Measurements from ENCODE around the gene TCERG1L.

The TCERG1L gene

DNA sequence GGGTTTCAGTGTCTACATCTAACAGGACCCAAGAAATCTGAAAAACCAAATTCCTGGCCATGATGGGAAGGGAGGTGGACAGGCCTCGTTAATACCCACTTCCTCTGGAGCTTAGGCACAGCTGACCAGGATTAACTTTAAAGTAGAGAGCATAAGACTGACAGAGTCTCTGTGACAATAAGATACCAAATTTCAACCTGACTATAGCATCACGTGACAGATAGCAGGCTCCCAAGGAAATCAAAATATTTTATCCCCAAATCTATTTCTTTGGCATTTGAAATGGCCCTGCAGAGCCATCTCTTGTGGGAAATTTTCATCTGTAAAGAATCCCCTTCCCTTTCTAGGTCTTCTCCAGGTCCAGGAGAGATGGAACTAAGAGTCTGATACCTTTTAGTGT is 258.3 kb downstream of the TCERG1L start:
- no peak overlapping the region for H3K4me3 Mint-ChIP-seq

DNA sequence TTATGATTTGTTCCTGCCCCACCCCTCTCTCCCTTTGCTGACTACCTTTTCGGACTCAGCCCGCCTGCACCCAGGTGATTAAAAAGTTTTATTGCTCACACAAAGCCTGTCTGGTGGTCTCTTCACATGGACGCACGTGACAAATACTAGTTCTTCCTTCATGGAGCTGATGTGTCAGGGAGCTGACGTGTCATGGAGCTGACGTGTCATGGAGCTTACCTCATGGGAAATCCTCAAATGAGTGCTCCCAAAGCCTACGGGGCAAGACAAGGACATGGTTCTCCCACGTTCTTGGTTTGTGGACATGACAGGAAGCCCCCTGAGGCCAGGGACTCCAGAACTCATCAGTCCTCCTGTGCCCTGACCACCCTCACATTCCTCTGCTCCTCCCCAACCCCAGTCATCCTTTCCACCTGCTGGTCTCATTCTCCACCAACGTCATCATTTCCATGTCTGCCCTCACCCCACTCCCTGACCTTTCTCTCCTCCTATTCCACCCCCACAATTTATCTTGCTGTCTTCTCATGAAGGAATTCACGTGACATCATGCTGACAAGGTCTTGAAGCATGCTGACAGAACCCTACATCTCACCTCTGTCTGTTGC is 261.3 kb downstream of the TCERG1L start:
- no peaks in the 10 kb centered on the region for H3K36me3 Mint-ChIP-seq (ENCODE audit: low read depth)
- H3K4me1 Mint-ChIP-seq (ENCODE audit: low read depth): no peaks in the 10 kb centered on the region
- no peaks in the 10 kb centered on the region for H3K27me3 Mint-ChIP-seq
- H3K4me3 Mint-ChIP-seq: no peak overlapping the region
- no peaks in the 10 kb centered on the region for H3K9me3 Mint-ChIP-seq
- H3K27ac Mint-ChIP-seq: no peak overlapping the region
- no peak for DNase-seq

More for the DNA sequence above, 258.3 kb downstream of the TCERG1L start:
- Mint-ChIP-seq H3K4me1 (ENCODE audit: low read depth) (no peaks in the 10 kb centered on the region), H3K36me3 (ENCODE audit: low read depth) (no peaks in the 10 kb centered on the region), H3K27ac (no peak overlapping the region), H3K9me3 (peaks cover 3% of the 10 kb centered on the region), H3K27me3 (no peaks in the 10 kb centered on the region)
- DNase-seq: no peak

DNA sequence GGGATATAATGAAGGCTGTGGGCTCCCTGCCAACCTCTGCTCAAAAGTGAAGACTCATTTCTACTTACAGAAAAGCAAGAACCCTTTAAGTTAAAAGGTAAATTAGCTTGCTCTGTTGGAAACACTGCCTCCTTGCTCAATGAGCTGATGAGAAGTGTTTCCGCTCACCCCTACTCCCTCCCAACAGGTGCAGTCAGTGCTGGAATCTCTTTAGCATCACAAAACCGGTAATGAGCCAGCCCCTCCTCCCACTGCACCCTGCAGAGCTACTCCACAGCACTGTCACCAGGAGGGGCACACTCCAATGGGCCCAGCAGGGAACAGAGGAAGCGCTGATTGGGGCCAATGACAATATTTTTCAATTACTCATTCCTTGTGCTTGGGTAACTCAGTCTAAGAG is 262.5 kb downstream of the TCERG1L start:
- H3K4me3 Mint-ChIP-seq: no peak overlapping the region
- no peaks in the 10 kb centered on the region for H3K36me3 Mint-ChIP-seq (ENCODE audit: low read depth)
- H3K9me3 Mint-ChIP-seq: no peaks in the 10 kb centered on the region
- DNase-seq: no peak
- H3K27me3 Mint-ChIP-seq: no peaks in the 10 kb centered on the region
- no peak overlapping the region for H3K27ac Mint-ChIP-seq
- no peaks in the 10 kb centered on the region for H3K4me1 Mint-ChIP-seq (ENCODE audit: low read depth)

DNA sequence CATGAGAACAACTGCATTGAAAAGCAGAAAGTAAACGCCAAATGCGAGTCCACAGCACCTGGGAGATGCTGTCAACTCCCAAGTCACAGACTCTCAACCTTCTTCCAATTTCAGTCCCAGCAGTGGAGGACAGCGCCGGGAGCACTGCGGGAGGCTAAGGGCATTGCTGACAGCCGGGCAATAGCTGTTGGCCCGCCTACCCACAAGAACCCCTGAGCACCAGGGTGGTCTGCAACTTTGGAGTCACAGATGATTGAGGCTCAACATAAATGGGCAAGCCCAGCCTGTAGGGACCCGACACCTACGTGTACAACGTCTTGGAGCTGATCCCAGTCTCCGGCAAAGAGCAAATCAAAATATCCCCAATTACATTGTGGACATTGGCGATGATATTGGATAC is 262.9 kb downstream of the TCERG1L start:
- Mint-ChIP-seq H3K4me3 (no peak overlapping the region), H3K4me1 (ENCODE audit: low read depth) (no peaks in the 10 kb centered on the region), H3K27me3 (no peaks in the 10 kb centered on the region)

DNA sequence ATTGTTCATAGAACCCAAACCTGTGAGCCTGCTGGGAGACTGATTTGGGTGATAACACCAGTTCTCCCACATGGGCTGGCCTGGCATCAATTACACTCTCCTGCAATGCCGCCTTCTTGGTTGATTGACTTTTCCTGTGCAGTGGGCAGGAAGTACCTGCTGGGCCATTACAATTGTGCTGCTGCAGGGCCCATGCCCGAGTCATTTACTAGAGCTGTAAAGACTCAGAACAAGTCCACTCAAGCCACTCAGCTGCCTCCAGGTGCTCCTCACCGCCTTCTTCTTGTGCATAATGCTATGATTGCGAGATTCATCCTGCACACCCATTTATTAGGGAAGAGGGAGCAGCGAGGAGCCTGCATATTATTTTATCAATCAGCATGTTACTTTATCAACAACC is 264.0 kb downstream of the TCERG1L start:
- Mint-ChIP-seq H3K36me3 (ENCODE audit: low read depth) (no peaks in the 10 kb centered on the region), H3K27me3 (no peaks in the 10 kb centered on the region), H3K4me3 (no peak overlapping the region), H3K27ac (no peak overlapping the region), H3K9me3 (no peaks in the 10 kb centered on the region), H3K4me1 (ENCODE audit: low read depth) (no peaks in the 10 kb centered on the region)
- DNase-seq: no peak

More for the DNA sequence above, 262.9 kb downstream of the TCERG1L start:
- no peaks in the 10 kb centered on the region for H3K9me3 Mint-ChIP-seq
- no peak for DNase-seq
- no peak overlapping the region for H3K27ac Mint-ChIP-seq
- no peaks in the 10 kb centered on the region for H3K36me3 Mint-ChIP-seq (ENCODE audit: low read depth)

DNA sequence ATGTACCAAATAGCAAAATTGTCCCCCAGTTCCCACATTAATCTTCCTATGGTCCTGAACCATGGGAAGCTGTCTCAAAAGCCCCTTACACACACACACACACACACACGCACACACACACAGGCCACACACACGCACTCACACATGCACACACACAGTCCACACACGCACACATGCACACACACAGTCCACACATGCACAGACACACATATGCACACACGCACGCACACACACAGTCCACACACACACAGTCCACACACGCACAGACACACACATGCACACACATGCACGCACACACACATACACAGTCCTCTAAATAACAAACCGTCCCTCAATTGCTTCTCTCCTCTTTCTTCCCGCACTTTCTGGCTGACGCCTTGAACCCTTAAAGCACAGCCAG is 265.3 kb downstream of the TCERG1L start:
- Mint-ChIP-seq H3K27me3 (no peaks in the 10 kb centered on the region), H3K4me3 (no peak overlapping the region), H3K27ac (no peak overlapping the region), H3K36me3 (ENCODE audit: low read depth) (no peaks in the 10 kb centered on the region), H3K4me1 (ENCODE audit: low read depth) (no peaks in the 10 kb centered on the region), H3K9me3 (no peaks in the 10 kb centered on the region)
- DNase-seq: no peak

DNA sequence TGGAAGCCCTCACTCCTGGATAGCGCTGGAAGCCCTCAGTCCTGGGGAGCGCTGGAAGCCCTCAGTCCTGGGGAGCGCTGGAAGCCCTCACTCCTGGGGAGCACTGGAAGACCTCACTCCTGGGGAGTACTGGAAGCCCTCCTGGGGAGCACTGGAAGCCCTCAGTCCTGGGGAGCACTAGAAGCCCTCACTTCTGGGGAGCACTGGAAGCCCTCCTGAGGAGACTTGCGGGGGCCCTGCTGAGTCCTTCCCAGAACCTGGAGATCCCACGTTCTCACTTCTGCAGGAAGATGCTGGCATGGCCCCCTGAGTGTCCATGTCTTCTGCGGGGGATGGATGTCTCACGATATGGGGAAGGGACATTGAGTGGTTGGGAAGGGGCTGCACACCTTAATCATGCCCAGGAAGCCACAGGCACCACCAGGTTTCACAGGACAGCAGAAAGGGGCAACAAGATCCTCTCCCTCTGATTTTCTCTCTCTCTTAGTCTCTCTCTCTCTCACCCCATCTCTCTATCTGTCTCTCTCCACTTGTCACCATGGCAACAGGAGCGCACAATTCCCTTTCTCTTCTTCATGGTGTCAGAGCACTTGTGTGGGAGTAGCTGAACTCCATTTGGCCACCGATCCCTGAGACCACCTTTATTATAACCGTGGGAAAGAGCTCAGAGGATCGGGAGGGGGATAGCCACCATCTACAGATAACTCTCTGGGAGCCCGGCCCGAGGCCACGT is 267.0 kb downstream of the TCERG1L start:
- Mint-ChIP-seq H3K9me3 (no peaks in the 10 kb centered on the region), H3K27me3 (no peaks in the 10 kb centered on the region), H3K36me3 (ENCODE audit: low read depth) (no peaks in the 10 kb centered on the region), H3K4me1 (ENCODE audit: low read depth) (no peaks in the 10 kb centered on the region), H3K27ac (no peak overlapping the region), H3K4me3 (no peak overlapping the region)
- DNase-seq: no peak

DNA sequence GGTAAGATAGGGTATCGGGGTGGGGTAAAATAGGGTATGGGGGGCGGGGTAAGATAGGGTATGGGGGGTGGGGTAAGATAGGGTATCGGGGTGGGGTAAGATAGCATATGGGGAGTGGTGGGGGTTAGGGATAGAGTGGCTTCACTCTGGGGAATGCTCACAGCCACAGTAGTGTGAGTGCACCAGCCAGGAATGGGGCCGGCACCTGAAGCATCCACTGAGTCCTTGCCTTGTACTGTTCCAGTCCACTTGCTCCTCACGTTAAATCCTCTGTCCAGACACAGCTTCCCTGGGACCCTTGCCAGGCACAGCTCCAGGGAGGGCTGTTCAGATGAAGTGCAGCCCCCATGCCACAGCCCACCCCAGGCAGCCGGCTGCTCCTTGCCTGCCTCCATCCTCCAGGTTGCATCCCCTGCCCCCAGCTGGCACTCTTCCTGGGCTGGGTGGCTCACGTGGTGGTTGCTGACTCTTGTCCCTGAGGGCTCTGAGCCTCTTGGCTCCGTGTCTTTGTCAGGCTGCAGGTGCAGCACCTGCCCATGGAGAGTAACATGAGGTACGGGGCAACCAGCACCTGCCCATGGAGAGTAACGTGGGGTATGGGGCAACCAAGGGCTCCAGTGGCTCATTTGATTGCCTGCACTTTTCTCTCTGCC is 268.4 kb downstream of the TCERG1L start:
- DNase-seq: no peak
- no peaks in the 10 kb centered on the region for H3K36me3 Mint-ChIP-seq (ENCODE audit: low read depth)
- no peaks in the 10 kb centered on the region for H3K4me1 Mint-ChIP-seq (ENCODE audit: low read depth)
- no peak overlapping the region for H3K27ac Mint-ChIP-seq
- no peak overlapping the region for H3K4me3 Mint-ChIP-seq
- no peaks in the 10 kb centered on the region for H3K9me3 Mint-ChIP-seq
- H3K27me3 Mint-ChIP-seq: no peaks in the 10 kb centered on the region

Measured in activated T-cell treated with anti-CD3 and anti-CD28 coated beads, Interleukin-2, amount 50 U/mL, for 24 hours (primary cell).